GM18867 (cell line): ENCODE data around the gene SLC35F5.
"Not testable (repeated sequence)": the region's sequence is repeated elsewhere in the genome, so short reads cannot be mapped to it uniquely, and the experiment has no call there.

Experiments used
- ATAC-seq: cut with Tn5 transposase; IDR thresholded peaks from one replicate; pipeline ENCODE4 v1.9.1; 2021; ENCODE audit warnings: mild to moderate bottlenecking, moderate library complexity; ENCODE audit not compliant: unreplicated experiment

SLC35F5 gene

GRCh38 chr2:113756355-113757137, at the start of gene SLC35F5:
Gene SLC35F5, minus strand, starts transcription at chr2:113756642. Its CDS starts 233 bp downstream, at chr2:113756409.
- ATAC-seq: peak; percentile 91

- no peak for ATAC-seq
These were observed 42.9 kb upstream of the SLC35F5 start for GRCh38 chr2:113799375-113799774.

GRCh38 chr2:113797237-113797636, 40.8 kb upstream of the SLC35F5 start:
- ATAC-seq: no peak

GRCh38 chr2:113796592-113797175, 40.2 kb upstream of the SLC35F5 start:
- ATAC-seq: no peak

- no peak for ATAC-seq
These were observed 39.0 kb upstream of the SLC35F5 start for GRCh38 chr2:113795405-113795920.

- ATAC-seq: peak; percentile 95
These were observed 35.5 kb upstream of the SLC35F5 start for GRCh38 chr2:113791697-113792590.

GRCh38 chr2:113784823-113785744, 28.6 kb upstream of the SLC35F5 start:
- no peak for ATAC-seq

GRCh38 chr2:113780472-113780871, 24.0 kb upstream of the SLC35F5 start:
- no peak for ATAC-seq

- ATAC-seq: no peak
These were observed 20.9 kb upstream of the SLC35F5 start for GRCh38 chr2:113777371-113777770.

- ATAC-seq: no peak
These were observed 20.5 kb upstream of the SLC35F5 start for GRCh38 chr2:113776949-113777348.

- ATAC-seq: not testable (repeated sequence)
These were observed 18.2 kb upstream of the SLC35F5 start for GRCh38 chr2:113774616-113775015.

GRCh38 chr2:113770929-113771328, 14.5 kb upstream of the SLC35F5 start:
- no peak for ATAC-seq

GRCh38 chr2:113769555-113769954, 13.1 kb upstream of the SLC35F5 start:
- no peak for ATAC-seq

GRCh38 chr2:113768770-113769169, 12.3 kb upstream of the SLC35F5 start:
- no peak for ATAC-seq

GRCh38 chr2:113767811-113768460, 11.5 kb upstream of the SLC35F5 start:
- ATAC-seq: no peak

- no peak for ATAC-seq
These were observed 8.8 kb upstream of the SLC35F5 start for GRCh38 chr2:113765276-113765675.

GRCh38 chr2:113762377-113763118, 6.1 kb upstream of the SLC35F5 start:
- ATAC-seq: no peak

GRCh38 chr2:113760400-113760799, 4.0 kb upstream of the SLC35F5 start:
- ATAC-seq: no peak

- no peak for ATAC-seq
These were observed 756 bp upstream of the SLC35F5 start for GRCh38 chr2:113757138-113757657.
